ENCODE data around the gene RIN1. TPM values are rescaled to one million over a fixed set of nuclear protein-coding genes. Genes with fewer than 3 reads are reported as not detected.
A peak's percentile ranks its signal among the peaks of the same experiment; 100 is the strongest.

RIN1 gene
- total RNA-seq, 1 donor from 2014 or later, result 0.56 TPM

DNA sequence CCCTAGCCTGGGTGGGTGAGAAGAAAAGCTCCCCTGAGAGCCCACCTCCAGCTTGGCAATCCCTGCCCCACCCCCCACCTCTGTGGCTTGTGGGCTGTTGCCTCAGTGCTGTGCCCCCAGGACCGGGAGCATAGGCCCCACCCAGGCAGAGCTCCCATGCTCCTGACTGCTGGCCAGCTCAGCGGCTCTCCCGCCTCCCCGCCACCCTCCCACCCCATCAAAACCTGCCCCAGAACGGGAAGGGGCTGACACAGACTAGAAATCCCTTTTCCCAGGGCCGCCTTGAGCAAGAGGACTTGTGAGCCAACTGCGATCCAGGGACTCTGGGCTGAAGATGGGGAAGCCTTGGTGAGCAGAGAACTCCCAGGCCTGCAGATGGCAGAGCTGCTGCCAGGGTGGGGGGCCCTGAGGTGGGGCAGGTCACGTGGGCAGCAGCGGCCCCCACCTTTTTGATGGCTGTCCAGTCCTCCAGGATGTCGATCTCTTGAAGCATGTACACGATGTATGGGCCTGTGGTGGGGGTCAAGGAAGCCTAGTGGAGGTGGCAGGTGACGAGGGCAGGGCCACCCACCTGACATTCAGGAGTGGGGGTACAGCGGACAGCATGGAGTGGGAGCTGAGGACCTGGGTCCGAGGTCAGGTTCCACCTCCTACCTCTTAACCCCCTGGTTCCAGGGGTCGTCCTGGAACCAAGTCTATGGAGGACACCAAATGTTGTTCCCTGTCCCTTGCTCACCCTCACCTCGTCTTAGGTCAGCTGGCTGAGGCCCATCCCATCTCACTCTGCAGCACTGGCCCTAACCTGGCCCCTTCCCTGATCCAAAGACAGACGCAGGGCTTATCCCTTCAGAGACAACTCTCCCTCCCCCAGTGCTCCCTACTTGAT, 2.3 kb upstream of the RIN1 start:
- H3K9me3 ChIP-seq (ENCODE audit: low read depth), result no peaks in the 10 kb centered on the region
- peaks cover 6% of the 10 kb centered on the region for H3K79me2 ChIP-seq (ENCODE audit: low read depth)
- H4K20me1 ChIP-seq (ENCODE audit: low read depth), result peaks cover 8% of the 10 kb centered on the region
- DNase-seq (ENCODE audit: low spot score), result no peak
- no peaks in the 10 kb centered on the region for H3K36me3 ChIP-seq
- no peaks in the 10 kb centered on the region for H3K9me3 Mint-ChIP-seq
- no peak overlapping the region for H3K9ac ChIP-seq
- H3K27ac Mint-ChIP-seq, result peak overlapping the region; percentile 62
- H3K4me3 ChIP-seq, result no peak overlapping the region
- H3K4me3 Mint-ChIP-seq, result no peak overlapping the region
- TF ChIP-seq, protein P1, sequence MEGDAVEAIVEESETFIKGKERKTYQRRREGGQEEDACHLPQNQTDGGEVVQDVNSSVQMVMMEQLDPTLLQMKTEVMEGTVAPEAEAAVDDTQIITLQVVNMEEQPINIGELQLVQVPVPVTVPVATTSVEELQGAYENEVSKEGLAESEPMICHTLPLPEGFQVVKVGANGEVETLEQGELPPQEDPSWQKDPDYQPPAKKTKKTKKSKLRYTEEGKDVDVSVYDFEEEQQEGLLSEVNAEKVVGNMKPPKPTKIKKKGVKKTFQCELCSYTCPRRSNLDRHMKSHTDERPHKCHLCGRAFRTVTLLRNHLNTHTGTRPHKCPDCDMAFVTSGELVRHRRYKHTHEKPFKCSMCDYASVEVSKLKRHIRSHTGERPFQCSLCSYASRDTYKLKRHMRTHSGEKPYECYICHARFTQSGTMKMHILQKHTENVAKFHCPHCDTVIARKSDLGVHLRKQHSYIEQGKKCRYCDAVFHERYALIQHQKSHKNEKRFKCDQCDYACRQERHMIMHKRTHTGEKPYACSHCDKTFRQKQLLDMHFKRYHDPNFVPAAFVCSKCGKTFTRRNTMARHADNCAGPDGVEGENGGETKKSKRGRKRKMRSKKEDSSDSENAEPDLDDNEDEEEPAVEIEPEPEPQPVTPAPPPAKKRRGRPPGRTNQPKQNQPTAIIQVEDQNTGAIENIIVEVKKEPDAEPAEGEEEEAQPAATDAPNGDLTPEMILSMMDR (IDR thresholded peaks at IDR 0.05), result no peak
- TF ChIP-seq EZH2 (IDR thresholded peaks at IDR 0.05), result no peak
- no peak for TF ChIP-seq EZH2phosphoT487 (IDR thresholded peaks at IDR 0.05)
- H3K4me1 ChIP-seq, result peaks cover 11% of the 10 kb centered on the region
- H3K4me1 Mint-ChIP-seq, result peaks cover 32% of the 10 kb centered on the region
- H3K27me3 ChIP-seq, result peaks cover 5% of the 10 kb centered on the region
- H3K27me3 Mint-ChIP-seq (ENCODE audit: insufficient read depth, low read depth), result peaks cover 10% of the 10 kb centered on the region
- H3K27ac ChIP-seq, result no peak overlapping the region
- H3K4me2 ChIP-seq, result no peak overlapping the region
- H3K36me3 Mint-ChIP-seq, result no peaks in the 10 kb centered on the region
- peaks cover 16% of the 10 kb centered on the region for H3F3A ChIP-seq (ENCODE audit: low read depth)
- no peak overlapping the region for H2AFZ ChIP-seq (replicated peaks)

DNA sequence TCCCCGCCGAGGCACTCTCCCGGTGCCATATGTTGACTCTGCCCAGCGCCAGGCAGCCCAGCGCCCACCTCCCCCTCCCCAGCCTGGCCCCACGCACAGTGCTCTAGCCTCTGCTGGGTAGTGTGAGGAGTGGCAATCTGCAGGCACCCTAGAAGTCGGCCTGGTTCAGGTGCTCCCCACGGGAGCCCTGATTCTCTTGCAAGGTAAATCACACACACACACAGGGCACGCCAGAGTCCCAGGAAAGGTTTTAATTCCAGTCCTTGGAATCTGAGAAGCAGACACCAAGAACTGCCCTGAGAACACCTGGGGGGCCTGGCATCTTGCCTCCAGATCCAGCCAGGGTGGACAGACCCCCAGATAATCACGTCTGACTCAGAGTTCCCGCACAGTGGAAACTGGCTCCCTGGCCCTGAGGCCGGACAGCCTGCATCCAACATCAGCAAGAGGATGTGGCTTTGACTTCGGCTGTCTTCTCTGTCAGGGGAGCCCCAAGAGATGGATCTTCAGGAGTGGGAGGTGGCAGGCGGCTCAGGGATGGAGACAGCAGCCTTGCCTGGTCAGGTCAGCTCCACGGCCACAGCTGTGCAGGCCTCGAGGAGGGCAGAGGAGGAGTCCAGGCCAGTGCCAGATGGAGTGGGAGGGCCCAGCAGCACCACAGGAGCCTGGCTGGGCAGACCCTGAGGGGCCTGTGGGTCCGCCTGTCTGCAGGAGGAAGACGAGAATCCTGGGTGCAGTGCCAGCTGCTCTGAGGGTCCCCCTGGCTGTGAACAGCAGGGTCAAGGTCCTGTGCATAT, 1.1 kb upstream of the RIN1 start:
- no peak overlapping the region for H3K9ac ChIP-seq
- peaks cover 11% of the 10 kb centered on the region for H3K4me1 ChIP-seq
- H3K79me2 ChIP-seq (ENCODE audit: low read depth), result no peaks in the 10 kb centered on the region
- TF ChIP-seq EZH2phosphoT487 (IDR thresholded peaks at IDR 0.05) (no peak), EZH2 (IDR thresholded peaks at IDR 0.05) (no peak)
- TF ChIP-seq, protein P1 (IDR thresholded peaks at IDR 0.05), result no peak
- no peak overlapping the region for H2AFZ ChIP-seq (replicated peaks)
- DNase-seq (ENCODE audit: low spot score), result no peak
- peaks cover 5% of the 10 kb centered on the region for H4K20me1 ChIP-seq (ENCODE audit: low read depth)
- Mint-ChIP-seq H3K4me3 (peak overlapping the region; percentile 90), H3K27ac (peak overlapping the region; percentile 72), H3K9me3 (no peaks in the 10 kb centered on the region), H3K27me3 (ENCODE audit: insufficient read depth, low read depth) (peaks cover 5% of the 10 kb centered on the region), H3K4me1 (peaks cover 27% of the 10 kb centered on the region), H3K36me3 (no peaks in the 10 kb centered on the region)
- peaks cover 12% of the 10 kb centered on the region for H3F3A ChIP-seq (ENCODE audit: low read depth)
- H3K4me2 ChIP-seq, result no peak overlapping the region
- no peaks in the 10 kb centered on the region for H3K36me3 ChIP-seq
- no peaks in the 10 kb centered on the region for H3K9me3 ChIP-seq (ENCODE audit: low read depth)
- peaks cover 5% of the 10 kb centered on the region for H3K27me3 ChIP-seq
- no peak overlapping the region for H3K27ac ChIP-seq
- no peak overlapping the region for H3K4me3 ChIP-seq

DNA sequence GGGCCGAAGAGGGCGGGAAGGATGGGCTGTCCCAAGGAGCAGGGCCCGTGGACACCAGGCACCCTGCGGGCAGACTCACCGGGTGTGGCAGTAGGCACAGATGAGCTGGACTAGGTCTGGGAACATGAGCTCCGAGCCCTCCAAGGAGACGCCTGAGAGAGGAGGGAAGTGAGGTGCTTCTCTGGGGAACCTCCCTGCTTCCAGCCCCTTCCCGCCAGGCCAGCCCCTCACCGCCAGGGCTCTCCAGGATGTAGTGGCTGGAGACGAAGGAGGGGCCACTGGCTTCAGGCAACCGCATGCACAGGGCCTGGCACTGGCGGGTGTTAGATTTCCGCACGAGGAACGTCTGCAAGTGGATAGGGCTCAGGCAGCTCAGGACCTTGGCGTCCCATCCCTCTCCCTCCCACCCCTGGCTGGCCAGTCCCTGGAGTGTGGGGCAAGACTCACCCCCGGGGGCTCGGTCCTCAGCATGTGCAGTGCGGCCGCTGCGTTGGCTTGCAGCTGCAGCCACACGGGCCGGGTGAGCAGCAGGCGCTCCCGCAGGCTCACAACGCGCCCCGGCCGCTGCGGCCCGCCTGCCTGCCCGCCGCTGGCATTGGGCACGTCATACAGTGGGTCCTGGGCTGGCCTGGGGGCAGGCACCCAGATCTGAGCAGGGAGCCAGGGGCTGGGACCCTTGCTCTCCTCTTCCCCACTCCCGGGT, 552 bp downstream of the RIN1 start:
- Mint-ChIP-seq H3K4me1 (peaks cover 27% of the 10 kb centered on the region), H3K4me3 (peak overlapping the region; percentile 90), H3K27ac (no peak overlapping the region), H3K36me3 (no peaks in the 10 kb centered on the region), H3K9me3 (no peaks in the 10 kb centered on the region), H3K27me3 (ENCODE audit: insufficient read depth, low read depth) (peaks cover 3% of the 10 kb centered on the region)
- peak; percentile 56 for DNase-seq (ENCODE audit: low spot score)
- H3K4me2 ChIP-seq, result peak overlapping the region; percentile 85
- peaks cover 5% of the 10 kb centered on the region for H3K27me3 ChIP-seq
- TF ChIP-seq EZH2 (IDR thresholded peaks at IDR 0.05), result no peak
- TF ChIP-seq, protein P1 (IDR thresholded peaks at IDR 0.05), result no peak
- H2AFZ ChIP-seq (replicated peaks), result no peak overlapping the region
- no peak overlapping the region for H3K27ac ChIP-seq
- peak overlapping the region; percentile 49 for H3K4me3 ChIP-seq
- peaks cover 12% of the 10 kb centered on the region for H3F3A ChIP-seq (ENCODE audit: low read depth)
- peak overlapping the region; percentile 39 for H3K9ac ChIP-seq
- peaks cover 11% of the 10 kb centered on the region for H3K4me1 ChIP-seq
- peaks cover 5% of the 10 kb centered on the region for H4K20me1 ChIP-seq (ENCODE audit: low read depth)
- H3K9me3 ChIP-seq (ENCODE audit: low read depth), result no peaks in the 10 kb centered on the region
- no peaks in the 10 kb centered on the region for H3K79me2 ChIP-seq (ENCODE audit: low read depth)
- H3K36me3 ChIP-seq, result no peaks in the 10 kb centered on the region
